ENCODE data around the gene PTPRN2. TPM values are rescaled to one million over a fixed set of nuclear protein-coding genes. Genes with fewer than 3 reads are reported as not detected.

Gene PTPRN2
- total and polyA plus RNA-seq, 2 of the 13 experiments (the other 11 are each of a cell fraction or from before 2014, with no cell fraction given), result 2.5 to 24.2 TPM

GRCh38 chr7:157494506-157495176 lies 1093.0 kb downstream of the PTPRN2 start:
- POLR2A ChIA-PET, result no interaction called here
- TF ChIP-seq ZNF274 (CRISPR knock-in tag; IDR thresholded peaks at IDR 0.05), result no peak
- TF ChIP-seq ZNF616 (CRISPR knock-in tag; IDR thresholded peaks at IDR 0.05; ENCODE audit: low read depth), result no peak
- TF ChIP-seq CEBPG (CRISPR knock-in tag; IDR thresholded peaks at IDR 0.05), result no peak
- no peak for TF ChIP-seq GFI1 (CRISPR knock-in tag; IDR thresholded peaks at IDR 0.05; ENCODE audit: borderline replicate concordance)
- TF ChIP-seq RELA (CRISPR knock-in tag; IDR thresholded peaks at IDR 0.05), result no peak
- TF ChIP-seq KLF16 (CRISPR knock-in tag; IDR thresholded peaks at IDR 0.05), result no peak
- TF ChIP-seq LBX2 (CRISPR knock-in tag; IDR thresholded peaks at IDR 0.05; ENCODE audit: borderline replicate concordance), result no peak
- TF ChIP-seq MTF1 (CRISPR knock-in tag; IDR thresholded peaks at IDR 0.05), result no peak
- TF ChIP-seq STAT5B (CRISPR knock-in tag; IDR thresholded peaks at IDR 0.05), result no peak
- no peak for TF ChIP-seq HMGA1 (CRISPR knock-in tag; conservative IDR thresholded peaks at IDR 0.05)
- no peak for TF ChIP-seq ZNF180 (CRISPR knock-in tag; IDR thresholded peaks at IDR 0.05; ENCODE audit: borderline replicate concordance, low read depth)
- no peak for TF ChIP-seq ZNF253 (CRISPR knock-in tag; IDR thresholded peaks at IDR 0.05; ENCODE audit: borderline replicate concordance)
- no peak for TF ChIP-seq PHF20 (CRISPR knock-in tag; IDR thresholded peaks at IDR 0.05)
- TF ChIP-seq ZFP36L2 (CRISPR knock-in tag; IDR thresholded peaks at IDR 0.05), result no peak
- no peak for TF ChIP-seq MNT (IDR thresholded peaks at IDR 0.05)
- TF ChIP-seq, protein P1, sequence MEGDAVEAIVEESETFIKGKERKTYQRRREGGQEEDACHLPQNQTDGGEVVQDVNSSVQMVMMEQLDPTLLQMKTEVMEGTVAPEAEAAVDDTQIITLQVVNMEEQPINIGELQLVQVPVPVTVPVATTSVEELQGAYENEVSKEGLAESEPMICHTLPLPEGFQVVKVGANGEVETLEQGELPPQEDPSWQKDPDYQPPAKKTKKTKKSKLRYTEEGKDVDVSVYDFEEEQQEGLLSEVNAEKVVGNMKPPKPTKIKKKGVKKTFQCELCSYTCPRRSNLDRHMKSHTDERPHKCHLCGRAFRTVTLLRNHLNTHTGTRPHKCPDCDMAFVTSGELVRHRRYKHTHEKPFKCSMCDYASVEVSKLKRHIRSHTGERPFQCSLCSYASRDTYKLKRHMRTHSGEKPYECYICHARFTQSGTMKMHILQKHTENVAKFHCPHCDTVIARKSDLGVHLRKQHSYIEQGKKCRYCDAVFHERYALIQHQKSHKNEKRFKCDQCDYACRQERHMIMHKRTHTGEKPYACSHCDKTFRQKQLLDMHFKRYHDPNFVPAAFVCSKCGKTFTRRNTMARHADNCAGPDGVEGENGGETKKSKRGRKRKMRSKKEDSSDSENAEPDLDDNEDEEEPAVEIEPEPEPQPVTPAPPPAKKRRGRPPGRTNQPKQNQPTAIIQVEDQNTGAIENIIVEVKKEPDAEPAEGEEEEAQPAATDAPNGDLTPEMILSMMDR (CRISPR knock-in tag; IDR thresholded peaks at IDR 0.05), result no peak
- no peak for TF ChIP-seq TARDBP (CRISPR knock-in tag; IDR thresholded peaks at IDR 0.05)
- no peak for TF ChIP-seq PRDM10 (CRISPR knock-in tag; IDR thresholded peaks at IDR 0.05; ENCODE audit: low read depth)

More at GRCh38 chr7:157494506-157495176, 1093.0 kb downstream of the PTPRN2 start:
- DNase-seq (ENCODE audit: low spot score), result no peak
- no peak for FAIRE-seq
- Histone ChIP-seq H3K9ac (ENCODE audit: insufficient read depth, low read depth, low read length) (no peak overlapping the region), H3K36me3 (replicated peaks in 1 of 2; ENCODE audit: control insufficient read depth in 1 of 2, insufficient read depth in 2 of 2, low read length in 2 of 2) (no peaks in the 10 kb centered on the region), H2AFZ (ENCODE audit: low read length) (no peak overlapping the region), H4K20me1 (ENCODE audit: insufficient read depth, low read length) (0 out of 2 replicates have a peak, but pooled peaks cover under 1% of the 10 kb centered on the region), H3K27ac (ENCODE audit: extremely low read length, insufficient read depth, low read length) (no peak overlapping the region), H3K4me2 (ENCODE audit: low read depth, low read length) (no peak overlapping the region), H3K9me3 (ENCODE audit: low read length) (peaks cover 6% of the 10 kb centered on the region; the same call in 1 of the 2 replicates), H3K4me3 (replicated peaks in 1 of 3; ENCODE audit: insufficient read depth in 1 of 3, low read depth in 2 of 3, low read length in 3 of 3) (no peak overlapping the region), H3K79me2 (ENCODE audit: insufficient read depth, low read length) (no peaks in the 10 kb centered on the region), H3K27me3 (ENCODE audit: control insufficient read depth in 1 of 2, insufficient read depth in 2 of 2, low read length in 2 of 2) (peaks cover 2 to 51% of the 10 kb centered on the region in 2 experiments; a peak in 3 of 5 replicates), H3K4me1 (ENCODE audit: insufficient read depth, low read length) (no peaks in the 10 kb centered on the region)
- no peak for ATAC-seq
- CTCF ChIA-PET (ENCODE audit: low intra/inter-chr PET ratio, low total read pairs), result no interaction called here
- BruUV-seq (replicated peaks), result no TSS peak
- intact Hi-C loops (cut with micrococcal nuclease; ENCODE audit: unreplicated experiment) (no loop called here), in situ Hi-C loops (cut with HindIII; ENCODE audit: extremely low pct_ligation_motif_present, low pct_unique_long_range_greater_than_20kb) (no loop called here)
- 9% methylated on average over 6 of the region's 12 CpGs for WGBS (ENCODE audit: low lambda C conversion rate)
